Endothelial cell of hepatic sinusoid (primary cell): ENCODE results near the gene GTF3C4.

Experiments used
- in situ Hi-C: cut with HindIII; loops from 2 replicates; pipeline ENCODE4 v1.10.0; 2017; ENCODE audit warnings: low sequenced_read_pairs

Gene GTF3C4

GRCh38 chr9:132646726-132647125 lies 23.5 kb upstream of the GTF3C4 start:
- in situ Hi-C loops, result no loop called here

DNA sequence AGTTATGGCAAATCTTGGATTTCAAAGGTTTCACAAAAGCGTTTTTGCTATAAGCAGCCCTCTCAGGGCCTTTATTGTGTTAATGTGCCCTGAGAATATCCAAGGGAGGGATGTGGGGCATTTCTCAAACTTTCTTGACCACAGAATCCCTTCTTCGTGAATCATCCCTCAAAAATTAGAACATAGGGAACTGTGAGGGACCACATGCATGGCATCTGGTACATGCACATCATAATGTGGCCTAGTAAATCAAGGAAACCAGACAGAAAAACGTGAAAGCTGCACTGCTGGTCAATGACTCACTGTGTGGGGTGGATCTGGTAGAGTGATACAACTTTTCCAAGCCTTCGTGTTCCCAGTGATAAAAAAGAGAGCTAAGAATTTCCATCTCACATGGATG lies 22.9 kb upstream of the GTF3C4 start:
- in situ Hi-C loops, result no loop called here

DNA sequence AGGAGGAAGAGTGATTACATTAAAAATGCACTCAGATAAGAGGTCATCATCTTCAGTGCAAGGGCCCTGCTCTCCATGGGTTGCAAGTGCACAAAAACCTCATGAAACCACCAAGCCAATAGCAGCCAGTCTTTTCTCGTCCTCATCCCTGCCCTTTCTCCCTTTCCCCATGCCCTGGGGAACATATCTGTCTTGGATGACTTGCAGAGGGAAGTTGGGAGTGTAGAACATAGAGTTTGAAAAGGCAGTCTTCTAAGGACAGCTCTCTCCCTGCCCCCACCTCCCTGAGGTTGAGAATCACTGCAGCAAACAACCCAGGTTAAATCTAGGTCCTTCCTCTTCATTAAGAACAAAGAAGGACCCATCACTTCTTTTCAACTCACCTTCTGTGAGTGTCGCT lies 22.5 kb upstream of the GTF3C4 start:
- in situ Hi-C loops, result no loop called here

- in situ Hi-C loops, result no loop called here
Observed at GRCh38 chr9:132648283-132648682, 22.0 kb upstream of the GTF3C4 start.

GRCh38 chr9:132648685-132649084 lies 21.6 kb upstream of the GTF3C4 start:
- in situ Hi-C loops, result no loop called here

- in situ Hi-C loops, result no loop called here
Observed at GRCh38 chr9:132651259-132651658, 19.0 kb upstream of the GTF3C4 start.

- in situ Hi-C loops, result no loop called here
Observed at GRCh38 chr9:132656299-132656698, 14.0 kb upstream of the GTF3C4 start.

DNA sequence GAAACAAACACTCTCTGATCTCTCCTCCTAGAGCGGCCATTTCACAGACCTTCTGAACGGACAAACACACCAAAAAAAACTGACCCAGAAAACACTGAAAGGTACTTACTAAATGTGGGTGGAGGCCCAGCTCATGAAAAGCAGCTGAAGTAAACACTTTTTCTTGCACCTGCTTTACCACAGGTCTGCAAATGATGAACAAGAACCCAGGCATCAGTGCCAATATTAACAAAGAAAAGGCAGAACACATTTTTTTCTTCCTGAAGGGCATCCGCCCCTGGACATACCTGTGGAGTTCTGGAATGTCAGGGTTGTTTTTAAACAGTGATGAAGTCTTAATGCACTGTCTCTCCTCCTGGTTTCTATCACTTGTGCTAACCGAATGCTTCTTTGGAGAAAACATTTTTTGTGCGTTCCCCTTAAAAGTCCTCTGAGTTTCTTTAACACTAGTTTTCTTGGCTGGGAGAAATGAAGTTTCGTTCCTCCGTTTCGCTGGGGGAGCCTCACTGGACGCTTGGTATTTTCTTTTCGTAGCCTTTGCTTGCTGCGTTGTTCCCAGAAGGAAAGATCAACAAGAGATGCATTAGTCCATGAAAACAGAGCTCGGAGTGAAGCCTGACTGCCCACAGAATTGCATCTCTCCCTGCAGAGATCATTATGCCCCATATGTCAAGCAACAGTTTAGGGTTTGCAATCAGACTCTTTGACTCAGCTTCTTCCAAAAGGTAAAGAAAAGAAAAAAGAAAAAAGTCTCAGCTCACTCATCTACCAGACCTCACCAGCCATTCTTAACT lies 7.9 kb upstream of the GTF3C4 start:
- in situ Hi-C loops, result loop anchor here (10.0 kb wide), 1 partner anchor 178 kb away; no protein-coding TSS in a partner anchor

GRCh38 chr9:132663117-132663516 lies 7.1 kb upstream of the GTF3C4 start:
- in situ Hi-C loops, result loop anchor here (10.0 kb wide), 1 partner anchor 178 kb away; no protein-coding TSS in a partner anchor

- in situ Hi-C loops, result loop anchor here (10.0 kb wide), 1 partner anchor 179 kb away; no protein-coding TSS in a partner anchor
Observed at GRCh38 chr9:132663851-132664250, 6.4 kb upstream of the GTF3C4 start.

DNA sequence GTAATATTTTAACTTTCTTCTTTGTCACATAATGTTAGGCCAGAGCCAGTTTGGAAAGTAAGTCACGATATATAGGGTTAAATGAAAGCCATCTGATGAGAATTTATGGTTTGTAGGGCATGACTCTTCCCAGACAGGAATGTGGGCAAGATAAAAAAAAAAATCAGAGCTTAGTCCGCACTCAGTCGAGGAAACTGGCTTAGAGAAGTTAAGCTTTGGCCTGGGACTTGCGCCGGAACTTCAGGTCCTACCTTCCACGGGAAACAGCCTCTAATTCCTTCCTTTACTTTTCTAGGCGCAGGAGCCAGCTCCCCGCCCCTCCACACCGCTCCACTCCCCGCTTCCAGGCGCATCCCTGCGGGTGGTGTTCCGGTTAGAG lies 956 bp upstream of the GTF3C4 start:
- in situ Hi-C loops, result loop anchor here (10.0 kb wide), 1 partner anchor 185 kb away; no protein-coding TSS in a partner anchor

GRCh38 chr9:132669698-132670456 lies 387 bp upstream of the GTF3C4 start, which contains the start of gene DDX31:
DDX31 (minus strand) TSS chr9:132669983; CDS start chr9:132669934, 49 bp downstream.
- in situ Hi-C loops, result loop anchor here (5.0 to 10.0 kb wide), 2 partner anchors 73 to 185 kb away; no protein-coding TSS in a partner anchor

DNA sequence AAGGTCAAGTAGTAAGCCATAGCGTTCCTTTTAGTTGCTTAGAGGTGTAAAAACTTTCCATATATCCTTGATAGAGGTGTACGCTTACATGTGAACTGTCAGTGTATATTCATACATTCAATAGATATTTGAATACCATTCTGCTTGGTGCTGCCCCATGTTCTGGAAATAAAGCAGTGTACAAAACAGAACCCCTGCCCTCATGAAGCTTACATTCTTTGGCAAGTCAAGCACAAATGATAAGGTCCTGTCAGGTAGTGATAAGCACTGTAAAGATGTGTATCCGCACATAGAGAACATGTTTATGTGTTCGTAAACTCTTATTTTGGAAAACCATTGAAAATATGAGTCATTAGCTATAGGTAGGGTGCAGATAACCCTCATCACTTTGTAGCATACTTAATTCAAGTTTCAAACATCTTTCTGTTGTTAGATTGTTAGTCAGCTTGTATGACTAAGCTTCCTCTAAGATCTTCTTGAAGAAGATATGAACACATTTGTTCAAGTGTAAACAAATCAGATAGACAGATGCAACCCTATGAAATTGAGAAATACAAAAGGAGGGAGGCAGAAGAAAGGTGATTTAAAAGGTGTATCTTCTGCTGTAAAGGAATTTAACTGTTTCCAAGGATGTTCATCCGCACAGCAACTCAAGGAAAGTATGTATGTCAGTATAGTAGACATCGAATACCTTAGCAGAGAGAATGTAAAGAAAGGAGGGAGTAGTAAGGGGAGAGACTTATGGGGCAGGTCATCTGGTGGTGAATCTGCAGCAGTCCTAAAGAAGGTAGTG lies 1.6 kb downstream of the GTF3C4 start:
- in situ Hi-C loops, result loop anchor here (5.0 kb wide), 1 partner anchor 75 kb away; no protein-coding TSS in a partner anchor

GRCh38 chr9:132672413-132672690 lies 2.1 kb downstream of the GTF3C4 start:
- in situ Hi-C loops, result loop anchor here (5.0 kb wide), 1 partner anchor 75 kb away; no protein-coding TSS in a partner anchor

- in situ Hi-C loops, result loop anchor here (5.0 kb wide), 1 partner anchor 76 kb away; no protein-coding TSS in a partner anchor
Observed at GRCh38 chr9:132673355-132673754, 3.1 kb downstream of the GTF3C4 start.

GRCh38 chr9:132674485-132674884 lies 4.2 kb downstream of the GTF3C4 start:
- in situ Hi-C loops, result loop anchor here (5.0 kb wide), 1 partner anchor 77 kb away; no protein-coding TSS in a partner anchor

- in situ Hi-C loops, result loop anchor here (5.0 kb wide), 1 partner anchor 79 kb away; no protein-coding TSS in a partner anchor
Observed at GRCh38 chr9:132677976-132678375, 7.7 kb downstream of the GTF3C4 start.

GRCh38 chr9:132679946-132680625 lies 9.8 kb downstream of the GTF3C4 start:
- in situ Hi-C loops, result loop anchor here (5.0 kb wide), 1 partner anchor 77 kb away; no protein-coding TSS in a partner anchor

GRCh38 chr9:132681561-132681960 lies 11.3 kb downstream of the GTF3C4 start:
- in situ Hi-C loops, result no loop called here

DNA sequence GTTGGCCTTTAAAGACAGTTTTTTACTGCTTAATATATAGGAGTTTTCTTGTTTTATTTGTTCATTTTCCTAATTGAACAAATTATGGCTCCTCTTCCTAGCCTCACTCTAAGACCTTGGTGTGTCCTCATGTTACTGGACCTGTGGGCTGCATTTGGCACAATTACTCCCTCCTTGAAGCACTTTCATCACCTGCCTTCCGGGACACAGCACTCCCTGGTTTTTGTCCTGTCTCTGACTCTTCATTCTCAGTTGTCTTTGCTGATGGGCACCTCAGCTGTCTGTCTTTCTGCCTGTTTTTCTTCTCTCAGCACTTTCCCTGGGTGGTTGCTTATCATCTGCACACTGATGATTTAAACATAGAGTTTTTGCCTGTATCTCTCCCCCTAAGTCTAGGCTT lies 13.6 kb downstream of the GTF3C4 start:
- in situ Hi-C loops, result no loop called here
